Right renal cortex interstitium (tissue), 3 donors: Measurements from ENCODE around the gene GNB1L. TPM values are rescaled to one million over a fixed set of nuclear protein-coding genes. Genes with fewer than 3 reads are reported as not detected.

Source experiments
- DNase-seq, 3 donors: peaks; one replicate each; pipeline ENCODE4 v3.0.0-alpha.2; 2013; ENCODE audit warnings: low read depth in 3 of 3, low spot score in 2 of 3
- polyA plus RNA-seq, 3 donors: library from polyadenylated mRNA; unstranded; fragments of 120-200 nt; gene quantifications; one replicate each; pipeline ENCODE4 v1.2.1, GENCODE V29; 2013; ENCODE audit not compliant: insufficient read length in 3 of 3

The GNB1L gene
- polyA plus RNA-seq, 3 donors = 2.3 to 3.5 (median 3.2) TPM

- DNase-seq = no peak
These were observed 98.2 kb downstream of the GNB1L start for GRCh38 chr22:19756288-19757128.

GRCh38 chr22:19755722-19756287 is 98.9 kb downstream of the GNB1L start:
- no peak for DNase-seq

- no peak for DNase-seq
These were observed 99.4 kb downstream of the GNB1L start for GRCh38 chr22:19755145-19755710.

GRCh38 chr22:19754701-19755144 is 100.0 kb downstream of the GNB1L start:
- no peak for DNase-seq

GRCh38 chr22:19753996-19754700 is 100.5 kb downstream of the GNB1L start:
- DNase-seq = no peak

GRCh38 chr22:19753090-19753842 is 101.4 kb downstream of the GNB1L start:
- no peak for DNase-seq

GRCh38 chr22:19751497-19752245 is 103.0 kb downstream of the GNB1L start:
- DNase-seq = no peak

GRCh38 chr22:19750507-19751490 is 103.9 kb downstream of the GNB1L start:
- no peak for DNase-seq

- no peak for DNase-seq
These were observed 104.8 kb downstream of the GNB1L start for GRCh38 chr22:19749876-19750275.

GRCh38 chr22:19748991-19749664 is 105.5 kb downstream of the GNB1L start:
- DNase-seq = no peak

- no peak for DNase-seq
These were observed 106.5 kb downstream of the GNB1L start for GRCh38 chr22:19748139-19748538.

GRCh38 chr22:19747551-19747950 is 107.1 kb downstream of the GNB1L start:
- DNase-seq = no peak

- DNase-seq = no peak
These were observed 107.9 kb downstream of the GNB1L start for GRCh38 chr22:19746726-19747125.

GRCh38 chr22:19745155-19746101 is 109.2 kb downstream of the GNB1L start:
- no peak for DNase-seq

GRCh38 chr22:19744350-19745006 is 110.2 kb downstream of the GNB1L start:
- no peak for DNase-seq

- no peak for DNase-seq
These were observed 111.0 kb downstream of the GNB1L start for GRCh38 chr22:19743651-19744050.
